AG04449 (cell line): ENCODE data around the gene VPS52.
"Not testable (repeated sequence)": the region's sequence is repeated elsewhere in the genome, so short reads cannot be mapped to it uniquely, and the experiment has no call there.

Source experiments
- CTCF ChIA-PET: fragments of 350-600 bp; formaldehyde crosslinking; extraction: SDS; loops from one replicate; lab custom pipeline; 2021; ENCODE audit warnings: antibody characterized with exemption; lab: Yijun Ruan, JAX
- POLR2A ChIA-PET: fragments of 400-600, 350-600 bp; formaldehyde crosslinking; extraction: SDS; loops from one replicate; lab custom pipeline; 2020; ENCODE audit warnings: antibody characterized with exemption, inconsistent platforms; lab: Yijun Ruan, JAX
- DNase-seq: peaks from one replicate; pipeline ENCODE4 v3.0.0-alpha.2; 2010; ENCODE audit warnings: low read depth, low spot score
- H3K4me3 ChIP-seq: 2 replicates; pipeline ENCODE4 v1.5.1; 2011; ENCODE audit warnings: low read depth, mild to moderate bottlenecking, control low read depth, low read length
- TF ChIP-seq, protein P1 (sequence below): IDR thresholded peaks from one replicate; pipeline ENCODE4 v1.5.1; 2011; ENCODE audit warnings: mild to moderate bottlenecking, moderate library complexity, low read length, control low read depth, inconsistent platforms; ENCODE audit not compliant: insufficient read depth; ENCODE audit errors: missing control alignments

Gene VPS52

DNA sequence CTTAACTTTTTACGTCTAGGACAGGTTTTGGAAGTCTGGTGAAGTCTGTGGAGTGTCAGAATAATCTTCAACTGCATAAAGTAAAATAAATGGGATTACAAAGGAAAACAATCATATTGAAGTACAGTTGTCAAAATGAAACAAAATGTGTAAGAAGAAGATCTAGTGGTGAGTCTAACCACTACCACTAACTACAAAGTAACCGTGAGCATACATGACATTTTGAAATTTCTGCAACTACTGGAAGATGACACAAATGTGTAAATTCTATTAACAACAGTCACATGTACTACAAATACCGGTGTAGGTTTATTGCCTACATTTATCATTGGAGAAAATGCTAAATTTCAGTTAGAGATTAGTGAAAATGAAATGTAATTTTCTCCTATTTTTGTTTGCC, 29.7 kb downstream of the VPS52 start:
- TF ChIP-seq, protein P1, sequence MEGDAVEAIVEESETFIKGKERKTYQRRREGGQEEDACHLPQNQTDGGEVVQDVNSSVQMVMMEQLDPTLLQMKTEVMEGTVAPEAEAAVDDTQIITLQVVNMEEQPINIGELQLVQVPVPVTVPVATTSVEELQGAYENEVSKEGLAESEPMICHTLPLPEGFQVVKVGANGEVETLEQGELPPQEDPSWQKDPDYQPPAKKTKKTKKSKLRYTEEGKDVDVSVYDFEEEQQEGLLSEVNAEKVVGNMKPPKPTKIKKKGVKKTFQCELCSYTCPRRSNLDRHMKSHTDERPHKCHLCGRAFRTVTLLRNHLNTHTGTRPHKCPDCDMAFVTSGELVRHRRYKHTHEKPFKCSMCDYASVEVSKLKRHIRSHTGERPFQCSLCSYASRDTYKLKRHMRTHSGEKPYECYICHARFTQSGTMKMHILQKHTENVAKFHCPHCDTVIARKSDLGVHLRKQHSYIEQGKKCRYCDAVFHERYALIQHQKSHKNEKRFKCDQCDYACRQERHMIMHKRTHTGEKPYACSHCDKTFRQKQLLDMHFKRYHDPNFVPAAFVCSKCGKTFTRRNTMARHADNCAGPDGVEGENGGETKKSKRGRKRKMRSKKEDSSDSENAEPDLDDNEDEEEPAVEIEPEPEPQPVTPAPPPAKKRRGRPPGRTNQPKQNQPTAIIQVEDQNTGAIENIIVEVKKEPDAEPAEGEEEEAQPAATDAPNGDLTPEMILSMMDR: no peak
- no peak for DNase-seq
- POLR2A ChIA-PET: no interaction called here
- H3K4me3 ChIP-seq: no peak overlapping the region
- CTCF ChIA-PET: no interaction called here

DNA sequence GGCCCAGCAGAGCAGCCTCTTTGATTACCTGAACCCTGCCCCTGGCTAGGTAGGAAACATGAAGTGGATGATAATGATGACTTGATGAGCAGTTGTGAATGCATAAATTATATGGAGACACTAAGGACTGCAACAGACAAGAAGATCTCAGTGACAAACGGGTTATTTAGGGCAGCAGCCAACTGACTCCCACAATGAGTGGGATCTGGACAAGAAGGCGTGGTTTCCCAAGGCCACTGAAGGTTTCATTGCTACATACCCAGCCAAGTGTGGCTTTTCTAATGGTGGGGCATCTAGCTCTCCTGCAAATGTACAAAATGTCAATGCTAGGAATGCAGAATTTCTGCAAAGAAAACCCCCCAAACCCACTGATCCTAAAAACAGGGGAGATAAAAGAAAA, 33.9 kb downstream of the VPS52 start:
- ChIA-PET POLR2A (interaction anchor here (0.6 kb wide), 1 partner anchor 43 kb away, joined by 3 read pairs; no protein-coding TSS in a partner anchor), CTCF (interaction anchor here (0.6 to 1.9 kb wide), 5 partner anchors 9 to 353 kb away, joined by 3 to 4 read pairs (median 3); no protein-coding TSS in a partner anchor)
- TF ChIP-seq, protein P1: no peak
- no peak overlapping the region for H3K4me3 ChIP-seq
- no peak for DNase-seq

DNA sequence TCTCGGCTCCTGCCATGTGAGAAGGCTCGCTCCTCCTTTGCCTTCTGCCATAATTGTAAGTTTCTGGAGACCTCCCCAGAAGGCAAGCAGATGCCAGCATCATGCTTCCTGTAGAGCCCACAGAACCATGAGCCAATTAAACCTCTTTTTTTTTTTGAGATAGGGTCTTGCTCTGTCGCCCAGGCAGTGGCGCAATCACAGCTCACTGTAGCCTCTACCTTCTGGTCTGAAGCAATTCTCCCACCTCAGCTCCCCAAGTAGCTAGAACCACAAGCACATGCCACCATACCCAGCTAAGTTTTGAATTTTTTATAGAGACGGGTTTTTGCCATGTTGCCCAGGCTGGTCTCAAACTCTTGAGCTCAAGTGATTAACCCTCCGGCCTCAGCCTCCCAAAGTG, 34.8 kb downstream of the VPS52 start:
- CTCF ChIA-PET: interaction anchor here (0.9 kb wide), 1 partner anchor 12 kb away, joined by 6 read pairs; no protein-coding TSS in a partner anchor
- no peak overlapping the region for H3K4me3 ChIP-seq
- POLR2A ChIA-PET: no interaction called here
- DNase-seq: no peak
- TF ChIP-seq, protein P1: no peak

DNA sequence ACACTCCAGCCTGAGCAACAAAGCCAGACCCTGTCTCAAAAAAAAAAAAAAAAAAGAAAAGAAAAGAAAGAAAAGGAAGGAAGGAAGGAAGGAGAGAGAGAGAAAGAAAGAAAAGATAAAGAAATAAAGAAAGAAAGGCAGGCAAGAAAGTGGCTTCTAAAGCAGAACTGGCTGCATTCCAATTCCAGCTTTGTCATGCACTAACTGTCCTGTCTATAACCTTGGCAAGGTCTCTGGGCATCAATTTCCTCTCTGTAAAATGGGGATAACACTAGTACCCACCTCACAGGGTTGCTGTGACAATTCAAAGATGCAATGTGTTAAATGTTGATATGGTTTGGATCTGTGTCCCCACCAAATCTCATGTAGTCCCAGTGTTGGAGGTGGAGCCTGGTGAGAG, 35.3 kb downstream of the VPS52 start:
- TF ChIP-seq, protein P1: no peak
- H3K4me3 ChIP-seq: no peak overlapping the region
- no peak for DNase-seq
- ChIA-PET POLR2A (interaction anchor here (0.6 kb wide), 1 partner anchor 1652 kb away, joined by 3 read pairs; no protein-coding TSS in a partner anchor), CTCF (interaction anchor here (0.9 kb wide), 1 partner anchor 12 kb away, joined by 6 read pairs; no protein-coding TSS in a partner anchor)

DNA sequence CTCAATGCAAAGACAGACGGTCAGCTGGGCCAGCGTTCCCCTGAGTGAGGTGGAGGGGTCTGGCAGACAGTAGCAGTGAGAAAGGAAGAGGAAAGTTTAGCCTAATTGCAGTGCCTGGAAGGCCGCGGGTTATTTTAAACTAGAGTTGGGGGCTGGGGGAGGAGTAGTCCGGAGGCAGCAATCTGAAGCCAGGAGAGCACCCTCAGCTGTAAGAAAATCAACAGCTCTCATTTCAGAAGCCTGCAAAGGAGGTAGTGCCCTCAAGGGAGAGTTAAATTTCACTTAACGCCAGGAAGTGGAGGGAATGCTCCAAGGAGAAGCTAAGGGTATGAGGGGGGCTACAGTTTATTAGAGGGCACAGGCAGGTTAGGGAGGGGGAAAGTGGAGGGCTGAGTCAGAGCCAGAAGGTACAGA, 36.4 kb downstream of the VPS52 start:
- no peak overlapping the region for H3K4me3 ChIP-seq
- no peak for DNase-seq
- ChIA-PET POLR2A (no interaction called here), CTCF (interaction anchor here (1.3 to 1.4 kb wide), 2 partner anchors 10 to 74 kb away, joined by 3 to 9 read pairs; no protein-coding TSS in a partner anchor)
- TF ChIP-seq, protein P1: no peak

DNA sequence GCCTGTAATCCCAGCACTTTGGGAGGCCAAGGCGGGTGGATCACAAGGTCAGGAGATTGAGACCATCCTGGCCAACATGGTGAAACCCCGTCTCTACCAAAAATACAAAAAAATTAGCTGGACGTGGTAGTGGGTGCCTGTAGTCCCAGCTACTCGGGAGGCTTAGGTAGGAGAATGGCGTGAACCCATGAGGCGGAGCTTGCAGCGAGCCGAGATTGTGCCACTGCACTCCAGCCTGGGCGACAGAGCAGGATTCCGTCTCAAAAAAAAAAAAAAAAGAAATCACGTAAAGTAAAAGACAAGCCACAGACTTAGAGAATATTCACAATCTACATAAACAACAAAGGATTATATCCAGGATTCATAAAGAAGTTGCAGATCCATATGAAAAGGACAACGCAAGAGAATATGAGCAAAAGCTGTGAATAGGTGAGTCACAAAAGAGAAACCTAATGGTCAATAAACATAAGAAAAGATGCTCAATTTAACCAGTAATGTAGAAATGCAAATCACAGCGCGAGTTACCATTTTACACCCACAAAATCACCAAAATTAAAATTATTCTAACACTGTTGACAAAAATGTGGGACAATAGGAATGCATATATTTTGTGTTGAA, 45.1 kb downstream of the VPS52 start:
- DNase-seq, H3K4me3 ChIP-seq, POLR2A ChIA-PET: not testable (repeated sequence)
- CTCF ChIA-PET: interaction anchor here (1.5 to 4.9 kb wide), 2 partner anchors 22 to 212 kb away, joined by 3 to 13 read pairs; no protein-coding TSS in a partner anchor

DNA sequence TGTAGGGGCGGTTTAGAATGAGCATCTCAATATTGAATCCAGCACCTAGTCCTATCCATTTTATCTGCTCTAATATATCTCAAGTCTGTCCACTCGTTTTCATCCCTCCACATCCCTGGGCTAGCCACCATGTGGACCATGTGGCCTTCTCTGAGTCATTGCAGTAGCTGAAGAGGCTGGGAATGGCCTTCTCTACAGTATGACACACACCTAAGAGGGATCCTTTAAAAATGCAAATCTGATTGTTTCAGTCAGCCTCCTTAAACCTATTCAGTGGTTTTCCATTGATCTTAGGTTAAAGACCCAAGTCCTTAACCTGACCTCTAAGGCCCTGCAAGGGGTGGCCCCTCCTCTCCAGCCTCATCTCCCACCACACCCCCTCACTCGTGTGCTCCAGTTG, 54.0 kb downstream of the VPS52 start:
- POLR2A ChIA-PET: no interaction called here
- CTCF ChIA-PET: interaction anchor here (1.7 kb wide), 1 partner anchor 233 kb away, joined by 3 read pairs; no protein-coding TSS in a partner anchor
- TF ChIP-seq, protein P1: no peak
- no peak overlapping the region for H3K4me3 ChIP-seq
- DNase-seq: no peak
